ENCODE measurements around the gene MXI1. TPM values are rescaled to one million over a fixed set of nuclear protein-coding genes. Genes with fewer than 3 reads are reported as not detected.

MXI1 gene
- polyA plus RNA-seq (ENCODE audit: insufficient read length), result 25.3 TPM

GRCh38 chr10:110207011-110207804 is at the start of gene MXI1:
Gene MXI1 (plus strand): TSS chr10:110207605. CDS start chr10:110207809, 204 bp downstream.
- peak; percentile 76 for DNase-seq

- no peak for DNase-seq
Measured at GRCh38 chr10:110158051-110159005, 49.1 kb upstream of the MXI1 start.

GRCh38 chr10:110160081-110160480 is 47.3 kb upstream of the MXI1 start:
- DNase-seq, result no peak

GRCh38 chr10:110160522-110160921 is 46.9 kb upstream of the MXI1 start:
- DNase-seq, result no peak

- DNase-seq, result no peak
Measured at GRCh38 chr10:110162741-110163145, 44.7 kb upstream of the MXI1 start.

- no peak for DNase-seq
Measured at GRCh38 chr10:110163192-110163773, 44.1 kb upstream of the MXI1 start.

- no peak for DNase-seq
Measured at GRCh38 chr10:110163841-110164240, 43.6 kb upstream of the MXI1 start.

- no peak for DNase-seq
Measured at GRCh38 chr10:110165239-110165638, 42.2 kb upstream of the MXI1 start.

- DNase-seq, result no peak
Measured at GRCh38 chr10:110167149-110167548, 40.3 kb upstream of the MXI1 start.

- no peak for DNase-seq
Measured at GRCh38 chr10:110168601-110169481, 38.6 kb upstream of the MXI1 start.

- DNase-seq, result no peak
Measured at GRCh38 chr10:110169586-110169985, 37.8 kb upstream of the MXI1 start.

- DNase-seq, result no peak
Measured at GRCh38 chr10:110170142-110170971, 37.0 kb upstream of the MXI1 start.

GRCh38 chr10:110171032-110171431 is 36.4 kb upstream of the MXI1 start:
- DNase-seq, result no peak

- DNase-seq, result no peak
Measured at GRCh38 chr10:110172155-110172554, 35.2 kb upstream of the MXI1 start.

GRCh38 chr10:110174201-110174600 is 33.2 kb upstream of the MXI1 start:
- DNase-seq, result no peak

- DNase-seq, result no peak
Measured at GRCh38 chr10:110174816-110175215, 32.6 kb upstream of the MXI1 start.

- DNase-seq, result no peak
Measured at GRCh38 chr10:110175406-110175805, 32.0 kb upstream of the MXI1 start.

- DNase-seq, result no peak
Measured at GRCh38 chr10:110176141-110177030, 31.0 kb upstream of the MXI1 start.

GRCh38 chr10:110179220-110179619 is 28.2 kb upstream of the MXI1 start:
- no peak for DNase-seq

GRCh38 chr10:110181451-110181850 is 26.0 kb upstream of the MXI1 start:
- DNase-seq, result no peak
